H1 (cell line): Measurements from ENCODE around the gene SYDE1. TPM values are rescaled to one million over a fixed set of nuclear protein-coding genes. Genes with fewer than 3 reads are reported as not detected.

Source experiments
- CTCF ChIA-PET: fragments of 300-600 bp; sonication (Branson Sonifier 250); formaldehyde crosslinking; loops from one replicate; lab custom pipeline; 2021; ENCODE audit not compliant: partially characterized antibody; lab: Charles Lee
- POLR2A ChIA-PET: fragments of 300-600 bp; sonication (Branson Sonifier 250); formaldehyde crosslinking; loops from one replicate; lab custom pipeline; 2021; ENCODE audit warnings: inconsistent platforms; ENCODE audit not compliant: partially characterized antibody; lab: Charles Lee
- DNase-seq, 2 experiments: peaks; one replicate each; pipeline versions ENCODE4 v3.0.0 to v3.0.0-alpha.2; 2010 to 2022; ENCODE audit warnings: low spot score in 2 of 2, low read depth in 1 of 2, mixed read lengths in 1 of 2
- FAIRE-seq: peaks from 2 replicates; lab custom pipeline; 2011; peaks lifted over from hg19 to GRCh38; lab: Jason Lieb, UNC
- H2AFZ ChIP-seq: 2 replicates; pipeline ENCODE4 v1.8.1; 2012; ENCODE audit warnings: low read length, inconsistent platforms
- H2AK5ac ChIP-seq: 2 replicates; pipeline ENCODE4 v1.6.1; 2013; ENCODE audit warnings: low read depth, low read length
- H2BK120ac ChIP-seq: replicated peaks from 2 replicates; pipeline ENCODE3; 2013; ENCODE audit warnings: low read depth, low read length, inconsistent platforms
- H2BK12ac ChIP-seq: 2 replicates; pipeline ENCODE4 v1.6.1; 2013; ENCODE audit warnings: low read depth, low read length
- H2BK15ac ChIP-seq: 2 replicates; pipeline ENCODE4 v1.6.1; 2013; ENCODE audit warnings: low read length
- H2BK20ac ChIP-seq: 2 replicates; pipeline ENCODE4 v1.6.1; 2013; ENCODE audit warnings: low read length
- H2BK5ac ChIP-seq: 2 replicates; pipeline ENCODE4 v1.6.1; 2013; ENCODE audit warnings: low read depth, low read length
- H3K14ac ChIP-seq: 2 replicates; pipeline ENCODE4 v1.6.1; 2013; ENCODE audit warnings: inconsistent platforms; ENCODE audit not compliant: insufficient read length
- H3K18ac ChIP-seq: 2 replicates; pipeline ENCODE4 v1.6.1; 2013; ENCODE audit warnings: low read length; ENCODE audit errors: extremely low read depth
- H3K23ac ChIP-seq: 2 replicates; pipeline ENCODE4 v1.6.1; 2013; ENCODE audit warnings: inconsistent platforms; ENCODE audit not compliant: insufficient read length
- H3K23me2 ChIP-seq: 2 replicates; pipeline ENCODE4 v1.6.1; 2013; ENCODE audit warnings: low read depth, low read length
- H3K27ac ChIP-seq: 2 replicates; pipeline ENCODE4 v1.6.1; 2011; ENCODE audit warnings: low read depth, low read length, inconsistent platforms
- H3K27me3 ChIP-seq, 4 experiments: replicated peaks in 1 of 4; 1 replicate in 1 of 4; 2 replicates in 3 of 4; pipeline versions ENCODE4 v1.6.1 to v1.8.1; 2011 to 2013; ENCODE audit warnings: low read length in 3 of 4, mild to moderate bottlenecking in 3 of 4, inconsistent platforms in 2 of 4, mixed read lengths in 2 of 4, moderate library complexity in 1 of 4; ENCODE audit not compliant: control insufficient read depth in 3 of 4, insufficient read depth in 3 of 4; ENCODE audit errors: extremely low read depth in 1 of 4
- H3K36me3 ChIP-seq, 4 experiments: 2 replicates each; pipeline versions ENCODE4 v1.6.1 to v1.8.1; 2011 to 2013; ENCODE audit warnings: mild to moderate bottlenecking in 4 of 4, low read length in 3 of 4, moderate library complexity in 2 of 4, control low read depth in 1 of 4, inconsistent platforms in 1 of 4; ENCODE audit not compliant: insufficient read depth in 4 of 4, control insufficient read depth in 2 of 4
- H3K4ac ChIP-seq: replicated peaks from 2 replicates; pipeline ENCODE3; 2013; ENCODE audit warnings: low read length, low read depth, mixed read lengths, inconsistent platforms; ENCODE audit not compliant: insufficient read length
- H3K4me1 ChIP-seq, 4 experiments: replicated peaks in 1 of 4; 1 replicate in 1 of 4; 2 replicates in 3 of 4; pipeline versions ENCODE4 v1.6.1 to v1.8.1; 2011 to 2013; ENCODE audit warnings: low read length in 3 of 4, inconsistent platforms in 2 of 4, mixed read lengths in 1 of 4; ENCODE audit not compliant: insufficient read depth in 4 of 4, control insufficient read depth in 3 of 4
- H3K4me2 ChIP-seq, 2 experiments: 2 replicates each; pipeline versions ENCODE4 v1.6.1 to v1.8.1; 2011 to 2013; ENCODE audit warnings: low read depth in 2 of 2, low read length in 2 of 2, control low read depth in 1 of 2, inconsistent platforms in 1 of 2, mild to moderate bottlenecking in 1 of 2; ENCODE audit not compliant: insufficient read depth in 1 of 2
- H3K4me3 ChIP-seq, 4 experiments: fragments of 200-600, 300-600 bp in 1 of 4; sonication (generic), shearing (Covaris generic), sonication (Bioruptor Twin) in 1 of 4; 2 replicates each; pipeline versions ENCODE4 v1.5.1 to v1.8.1; 2011 to 2016; ENCODE audit warnings: low read length in 4 of 4, low read depth in 3 of 4, control low read depth in 2 of 4, inconsistent platforms in 2 of 4, mild to moderate bottlenecking in 2 of 4, mixed read lengths in 1 of 4, moderate library complexity in 1 of 4; ENCODE audit not compliant: insufficient read depth in 2 of 4; ENCODE audit errors: extremely low read depth in 1 of 4
- H3K56ac ChIP-seq: replicated peaks from 2 replicates; pipeline ENCODE3; 2013; ENCODE audit warnings: low read depth, mild to moderate bottlenecking, mixed read lengths, low read length, inconsistent platforms; ENCODE audit not compliant: insufficient read length
- H3K79me1 ChIP-seq: 2 replicates; pipeline ENCODE4 v1.6.1; 2013; ENCODE audit warnings: low read depth, low read length, control low read depth
- H3K79me2 ChIP-seq, 2 experiments: 2 replicates each; pipeline versions ENCODE4 v1.6.1 to v1.8.1; 2012 to 2013; ENCODE audit warnings: low read length in 2 of 2, mild to moderate bottlenecking in 2 of 2, inconsistent platforms in 1 of 2; ENCODE audit not compliant: insufficient read depth in 2 of 2, control insufficient read depth in 1 of 2
- H3K9ac ChIP-seq, 4 experiments: replicated peaks in 1 of 4; 1 replicate in 1 of 4; 2 replicates in 3 of 4; pipeline versions ENCODE4 v1.6.1 to v1.8.1; 2011 to 2013; ENCODE audit warnings: low read depth in 3 of 4, low read length in 3 of 4, control low read depth in 2 of 4, mild to moderate bottlenecking in 2 of 4, moderate library complexity in 2 of 4, inconsistent platforms in 1 of 4; ENCODE audit errors: extremely low read depth in 1 of 4
- H3K9me3 ChIP-seq, 2 experiments: 2 replicates each; pipeline versions ENCODE4 v1.6.1 to v1.8.1; 2012 to 2013; ENCODE audit warnings: mild to moderate bottlenecking in 2 of 2, moderate library complexity in 2 of 2, control low read depth in 1 of 2, inconsistent platforms in 1 of 2, low read depth in 1 of 2, low read length in 1 of 2, mixed read lengths in 1 of 2; ENCODE audit not compliant: insufficient read depth in 2 of 2
- H4K20me1 ChIP-seq, 2 experiments: replicated peaks in 1 of 2; 2 replicates each; pipeline versions ENCODE3 to v1.8.1; 2011 to 2013; ENCODE audit warnings: inconsistent platforms in 2 of 2, low read length in 2 of 2, mild to moderate bottlenecking in 1 of 2; ENCODE audit not compliant: insufficient read depth in 2 of 2, control insufficient read depth in 1 of 2
- H4K5ac ChIP-seq: 2 replicates; pipeline ENCODE4 v1.6.1; 2013; ENCODE audit warnings: low read length, low read depth, mixed read lengths, inconsistent platforms; ENCODE audit not compliant: insufficient read length
- H4K8ac ChIP-seq: 2 replicates; pipeline ENCODE4 v1.8.0; 2013; ENCODE audit warnings: mild to moderate bottlenecking, moderate library complexity, low read length, inconsistent platforms; ENCODE audit not compliant: insufficient read depth; ENCODE audit errors: extremely low read depth
- H4K91ac ChIP-seq: replicated peaks from 2 replicates; pipeline ENCODE3; 2013; ENCODE audit warnings: low read length, mixed read lengths, inconsistent platforms; ENCODE audit not compliant: insufficient read length
- BRCA1 ChIP-seq: IDR thresholded peaks from 2 replicates; pipeline ENCODE4 v1.6.1; 2012; ENCODE audit warnings: low read depth, low read length, improper control_type of control experiment
- CHD2 ChIP-seq: IDR thresholded peaks from 2 replicates; pipeline ENCODE4 v1.6.1; 2012; ENCODE audit warnings: low read length, improper control_type of control experiment
- GABPA ChIP-seq: IDR thresholded peaks from 2 replicates; pipeline ENCODE4 v1.6.1; 2011; ENCODE audit warnings: mild to moderate bottlenecking, low read length, moderate library complexity, borderline replicate concordance; ENCODE audit not compliant: insufficient read depth
- GTF2F1 ChIP-seq: IDR thresholded peaks from 2 replicates; pipeline ENCODE4 v1.6.1; 2012; ENCODE audit warnings: low read depth, low read length, improper control_type of control experiment, borderline replicate concordance
- JUN ChIP-seq: IDR thresholded peaks from 2 replicates; pipeline ENCODE4 v1.6.1; 2011; ENCODE audit warnings: low read depth, mild to moderate bottlenecking, improper control_type of control experiment, low read length
- NRF1 ChIP-seq: IDR thresholded peaks from 2 replicates; pipeline ENCODE4 v1.6.1; 2011; ENCODE audit warnings: mild to moderate bottlenecking, low read depth, low read length, improper control_type of control experiment
- PHF8 ChIP-seq: fragments of 200-600 bp; sonication (generic); conservative IDR thresholded peaks from 2 replicates; pipeline ENCODE4 v1.7.1; 2012; ENCODE audit warnings: low read depth, mild to moderate bottlenecking, inconsistent platforms, low read length, moderate library complexity
- POLR2AphosphoS5 ChIP-seq: IDR thresholded peaks from 2 replicates; pipeline ENCODE4 v1.6.1; 2011; ENCODE audit warnings: low read depth, low read length
- RFX5 ChIP-seq: IDR thresholded peaks from 2 replicates; pipeline ENCODE4 v1.6.1; 2011; ENCODE audit warnings: low read depth, low read length, improper control_type of control experiment, borderline replicate concordance
- SUZ12 ChIP-seq: fragments of 200-600 bp; sonication (generic); IDR thresholded peaks from 2 replicates; pipeline ENCODE4 v1.6.1; 2012; ENCODE audit warnings: mild to moderate bottlenecking, inconsistent platforms, low read length, moderate library complexity, mixed read lengths
- TEAD4 ChIP-seq: IDR thresholded peaks from 2 replicates; pipeline ENCODE4 v1.6.1; 2012; ENCODE audit warnings: low read depth, low read length, inconsistent platforms, mixed read lengths
- YY1 ChIP-seq: IDR thresholded peaks from 2 replicates; pipeline ENCODE4 v1.6.1; 2011; ENCODE audit warnings: low read depth, mild to moderate bottlenecking, low read length
- ZNF274 ChIP-seq: IDR thresholded peaks from 2 replicates; pipeline ENCODE4 v1.7.0; 2012; ENCODE audit warnings: low read length, borderline replicate concordance; ENCODE audit errors: extremely low read depth
- whole genome bisulfite sequencing, 2 experiments: shearing (Covaris generic) in 1 of 2; methylation state at CpG; one replicate each; pipeline versions ENCODE4 v1.1.6 to v1.1.7; 2013 to 2015; ENCODE audit warnings: low lambda C conversion rate in 2 of 2, mixed read lengths in 2 of 2, inconsistent platforms in 1 of 2, low coverage in 1 of 2, missing lambda C conversion rate in 1 of 2; ENCODE audit not compliant: insufficient replicate concordance in 2 of 2, insufficient coverage in 1 of 2, insufficient read length in 1 of 2; ENCODE audit errors: extremely low coverage in 1 of 2, missing lambda C conversion rate in 1 of 2; 5-methylcytosine and 5-hydroxymethylcytosine counted together
- polyA plus RNA-seq, 7 experiments: library from polyadenylated mRNA; depleted of rRNA in 3 of 7; stranded (reverse) in 5 of 7; unstranded in 2 of 7; fragments of >200 nt in 5 of 7; fragments of 200-250 nt in 2 of 7; gene quantifications; 1 replicate in 5 of 7; 2 replicates in 1 of 7; 4 replicates in 1 of 7; pipeline versions ENCODE4 v1.2.1 to v1.2.3, GENCODE V29; 2011 to 2013; ENCODE audit warnings: missing spikeins in 2 of 7, mixed read lengths in 2 of 7
- total RNA-seq: library from RNA; stranded (reverse); fragmentation: NEBNext Ultra II Directional; extraction: Animal tissue kit (Norgen Biotek cat#: 25700); gene quantifications from 2 replicates; pipeline ENCODE4 v1.2.1, GENCODE V29; 2021

SYDE1 gene
- total and polyA plus RNA-seq, 2 of the 8 experiments (the other 6 are each of a cell fraction or from before 2014, with no cell fraction given): 12.0 to 16.8 TPM

GRCh38 chr19:15126131-15126910 lies 19.1 kb downstream of the SYDE1 start:
- WGBS, 2 experiments: 92% methylated on average over 2 of the region's 2 CpGs; no CpG with 5 or more reads in 1 of the 2 experiments
- no peak overlapping the region for H3K14ac ChIP-seq
- no peak overlapping the region for H2BK15ac ChIP-seq
- DNase-seq (no peak), FAIRE-seq (no peak)
- H4K5ac ChIP-seq: peak overlapping the region; percentile 10
- H3K27ac ChIP-seq: no peak overlapping the region
- peak overlapping the region; percentile 14 to 68 (median 32); a peak in 7 of 8 replicates for H3K4me3 ChIP-seq
- no peak overlapping the region for H3K4ac ChIP-seq
- ChIA-PET POLR2A (interaction anchor here (0.7 to 5.1 kb wide), 8 partner anchors 13 to 293 kb away, joined by 3 to 67 read pairs (median 4); partner anchors contain the start of genes AKAP8 and AKAP8L), CTCF (interaction anchor here (0.9 to 5.7 kb wide), 7 partner anchors 21 to 340 kb away, joined by 3 to 39 read pairs (median 4); no protein-coding TSS in a partner anchor)
- H3K56ac ChIP-seq: no peak overlapping the region
- H4K20me1 ChIP-seq: peaks cover 2 to 3% of the 10 kb centered on the region in 2 experiments
- H3K79me1 ChIP-seq: peaks cover 9% of the 10 kb centered on the region
- no peaks in the 10 kb centered on the region for H3K27me3 ChIP-seq
- no peak overlapping the region for H2BK120ac ChIP-seq
- H4K91ac ChIP-seq: no peak overlapping the region
- no peak overlapping the region for H2BK12ac ChIP-seq
- H3K23me2 ChIP-seq: peaks cover 8% of the 10 kb centered on the region; the same call in 1 of the 2 replicates
- H3K79me2 ChIP-seq: peaks cover 0 to 13% of the 10 kb centered on the region in 2 experiments; a peak in 2 of 4 replicates
- no peak overlapping the region for H3K18ac ChIP-seq
- H3K36me3 ChIP-seq: peaks cover 0 to 11% (median 5%) of the 10 kb centered on the region in 4 experiments; a peak in 5 of 8 replicates
- no peak overlapping the region for H3K9ac ChIP-seq
- no peak overlapping the region for H2BK20ac ChIP-seq
- H3K4me2 ChIP-seq: peak overlapping the region; percentile 51 to 79
- H2BK5ac ChIP-seq: no peak overlapping the region
- H3K23ac ChIP-seq: no peak overlapping the region
- H2AK5ac ChIP-seq: no peak overlapping the region
- peaks cover 0 to 9% (median 2%) of the 10 kb centered on the region in 4 experiments; a peak in 5 of 7 replicates for H3K4me1 ChIP-seq
- H3K9me3 ChIP-seq: no peaks in the 10 kb centered on the region
- no peak overlapping the region for H4K8ac ChIP-seq
- no peak overlapping the region for H2AFZ ChIP-seq
- TF ChIP-seq POLR2AphosphoS5 (no peak), BRCA1 (no peak), CHD2 (no peak), TEAD4 (no peak), GTF2F1 (no peak), SUZ12 (no peak), JUN (no peak), GABPA (no peak), NRF1 (no peak), ZNF274 (no peak), PHF8 (no peak), YY1 (no peak), RFX5 (no peak)
